PC-3 (cell line): ENCODE data around the gene RNU1-3. TPM values are rescaled to one million over a fixed set of nuclear protein-coding genes. Genes with fewer than 3 reads are reported as not detected.
A peak's percentile ranks its signal among the peaks of the same experiment; 100 is the strongest.
"Not testable (repeated sequence)": the region's sequence is repeated elsewhere in the genome, so short reads cannot be mapped to it uniquely, and the experiment has no call there.

Experiments
- ATAC-seq: fragments of 200-7000 bp; cut with Tn5 transposase; 2 replicates; pipeline ENCODE4 v1.9.1; 2020; ENCODE audit warnings: mild to moderate bottlenecking, moderate library complexity
- BruUV-seq: library from RNA; stranded (reverse); fragments of 400-500 nt; replicated peaks from 2 replicates; lab custom pipeline; 2021; lab: Mats Ljungman, UMichigan
- CTCF ChIA-PET: fragments of 300-600 bp; sonication (Branson Sonifier 250); formaldehyde crosslinking; loops from one replicate; lab custom pipeline; 2022; ENCODE audit warnings: antibody characterized with exemption; lab: Charles Lee
- POLR2A ChIA-PET: fragments of 300-600 bp; sonication (Branson Sonifier 250); formaldehyde crosslinking; loops from one replicate; lab custom pipeline; 2022; ENCODE audit warnings: antibody characterized with exemption; ENCODE audit not compliant: unreplicated experiment; lab: Charles Lee
- DNase-seq: peaks from one replicate; pipeline ENCODE4 v3.0.0-alpha.2; 2015
- H2AFZ ChIP-seq: fragments of 300-600 bp; sonication (generic); 2 replicates; pipeline ENCODE4 v1.6.0; 2016; ENCODE audit warnings: antibody characterized with exemption, low read length
- H3F3A ChIP-seq: fragments of 300-600 bp; sonication (generic); one replicate; pipeline ENCODE4 v1.6.0; 2017; ENCODE audit warnings: antibody characterized with exemption, low read length, control low read depth, mild to moderate bottlenecking; ENCODE audit not compliant: unreplicated experiment
- H3K27ac ChIP-seq: fragments of 300-600 bp; sonication (generic); 2 replicates; pipeline ENCODE4 v1.5.1; 2016; ENCODE audit warnings: mild to moderate bottlenecking, low read length
- H3K27me3 ChIP-seq: fragments of 300-600 bp; sonication (generic); 2 replicates; pipeline ENCODE4 v1.6.1; 2016; ENCODE audit warnings: low read length, mixed read lengths
- H3K36me3 ChIP-seq: fragments of 300-600 bp; sonication (generic); 2 replicates; pipeline ENCODE4 v1.6.1; 2016; ENCODE audit warnings: low read depth, mixed run types, low read length, mixed read lengths
- H3K4me1 ChIP-seq: fragments of 300-600 bp; sonication (generic); 2 replicates; pipeline ENCODE4 v1.5.1; 2016; ENCODE audit warnings: low read length; ENCODE audit not compliant: insufficient read depth
- H3K4me2 ChIP-seq: fragments of 300-600 bp; sonication (generic); 2 replicates; pipeline ENCODE4 v1.6.0; 2016; ENCODE audit warnings: low read length
- H3K4me3 ChIP-seq: fragments of 300-600 bp; sonication (generic); 2 replicates; pipeline ENCODE4 v1.5.1; 2016; ENCODE audit warnings: mild to moderate bottlenecking, low read length, mixed read lengths
- H3K79me2 ChIP-seq: fragments of 300-600 bp; sonication (generic); 2 replicates; pipeline ENCODE4 v1.6.1; 2017; ENCODE audit warnings: low read length, mixed read lengths
- H3K9ac ChIP-seq: fragments of 300-600 bp; sonication (generic); 2 replicates; pipeline ENCODE4 v1.6.0; 2016; ENCODE audit warnings: mild to moderate bottlenecking, low read length
- H3K9me2 ChIP-seq: fragments of 300-600 bp; sonication (generic); replicated peaks from 2 replicates; pipeline ENCODE4 v1.6.1; 2016; ENCODE audit warnings: mixed run types, low read length, mixed read lengths
- H3K9me3 ChIP-seq: fragments of 300-600 bp; sonication (generic); 2 replicates; pipeline ENCODE4 v1.6.1; 2016; ENCODE audit warnings: low read length, mixed read lengths
- H4K20me1 ChIP-seq: fragments of 300-600 bp; sonication (generic); 2 replicates; pipeline ENCODE4 v1.6.1; 2016; ENCODE audit warnings: low read length, mixed read lengths
- CTCF ChIP-seq: fragments of 300-600 bp; sonication (generic); conservative IDR thresholded peaks from 2 replicates; pipeline ENCODE4 v1.5.1; 2017; ENCODE audit warnings: antibody characterized with exemption, low read depth, mild to moderate bottlenecking, low read length
- intact Hi-C: fragments of 100-400 bp; cut with micrococcal nuclease; formaldehyde crosslinking; loops from 2 replicates; pipeline ENCODE4 v1.9.0; 2023
- total RNA-seq: library from RNA; depleted of rRNA; stranded (reverse); fragments of >200 nt; gene quantifications from 2 replicates; pipeline ENCODE4 v1.2.3, GENCODE V29; 2014

The RNU1-3 gene
- total RNA-seq, 1 experiment from 2014 or later: under 0.01 TPM

GRCh38 chr1:16690971-16691682 is 24.4 kb upstream of the RNU1-3 start:
- H4K20me1 ChIP-seq, BruUV-seq, H3K79me2 ChIP-seq, POLR2A ChIA-PET, H2AFZ ChIP-seq, H3K9ac ChIP-seq, H3K27me3 ChIP-seq, H3K4me3 ChIP-seq, H3K4me1 ChIP-seq, ATAC-seq, H3K9me3 ChIP-seq, intact Hi-C loops, H3K36me3 ChIP-seq, H3K9me2 ChIP-seq, DNase-seq, H3F3A ChIP-seq, H3K27ac ChIP-seq, H3K4me2 ChIP-seq: not testable (repeated sequence)
- CTCF ChIA-PET: interaction anchor here (0.6 kb wide), 1 partner anchor 66 kb away, joined by 12 read pairs; no protein-coding TSS in a partner anchor

GRCh38 chr1:16687132-16687800 is 20.5 kb upstream of the RNU1-3 start:
- H3K9ac ChIP-seq, ATAC-seq, intact Hi-C loops, H3K36me3 ChIP-seq, H3K27me3 ChIP-seq, H3K4me3 ChIP-seq, H3K4me1 ChIP-seq, H4K20me1 ChIP-seq, BruUV-seq, H2AFZ ChIP-seq, H3K4me2 ChIP-seq, CTCF ChIA-PET, H3K9me2 ChIP-seq, H3K9me3 ChIP-seq, H3K79me2 ChIP-seq, H3K27ac ChIP-seq, DNase-seq, H3F3A ChIP-seq: not testable (repeated sequence)
- POLR2A ChIA-PET: interaction anchor here (0.6 kb wide), 2 partner anchors 737 to 752 kb away, joined by 5 to 17 read pairs; partner anchors contain the start of gene RCC2

GRCh38 chr1:16685445-16686371 is 19.0 kb upstream of the RNU1-3 start:
- H3K4me2 ChIP-seq, intact Hi-C loops, H3K79me2 ChIP-seq, H3K9me3 ChIP-seq, H3K27me3 ChIP-seq, H3K27ac ChIP-seq, BruUV-seq, DNase-seq, H3K9me2 ChIP-seq, H4K20me1 ChIP-seq, ATAC-seq, H3K4me1 ChIP-seq, H3K36me3 ChIP-seq, H2AFZ ChIP-seq, H3K9ac ChIP-seq, H3K4me3 ChIP-seq, CTCF ChIA-PET, H3F3A ChIP-seq: not testable (repeated sequence)
- POLR2A ChIA-PET: interaction anchor here (0.6 kb wide), 1 partner anchor 47 kb away, joined by 5 read pairs; no protein-coding TSS in a partner anchor

GRCh38 chr1:16684738-16685337 is 18.1 kb upstream of the RNU1-3 start:
- CTCF ChIA-PET, DNase-seq, H3K79me2 ChIP-seq, H3K9me3 ChIP-seq, H2AFZ ChIP-seq, BruUV-seq, H3K9ac ChIP-seq, H3K9me2 ChIP-seq, intact Hi-C loops, H3F3A ChIP-seq, H3K4me1 ChIP-seq, H3K4me3 ChIP-seq, H3K36me3 ChIP-seq, H3K27ac ChIP-seq, H3K4me2 ChIP-seq, H4K20me1 ChIP-seq, H3K27me3 ChIP-seq: not testable (repeated sequence)
- ATAC-seq: peak; percentile 71
- POLR2A ChIA-PET: interaction anchor here (0.6 kb wide), 1 partner anchor 46 kb away, joined by 5 read pairs; no protein-coding TSS in a partner anchor
- TF ChIP-seq CTCF: peak; percentile 24; the same call in 1 of the 2 replicates

- DNase-seq, H3K27me3 ChIP-seq, BruUV-seq, POLR2A ChIA-PET, H2AFZ ChIP-seq, CTCF ChIA-PET, intact Hi-C loops, H3K27ac ChIP-seq, H3K4me1 ChIP-seq, H3K9ac ChIP-seq, H3K4me3 ChIP-seq, H3K9me3 ChIP-seq, H3F3A ChIP-seq, H3K79me2 ChIP-seq, H3K9me2 ChIP-seq, H3K36me3 ChIP-seq, H4K20me1 ChIP-seq, H3K4me2 ChIP-seq: not testable (repeated sequence)
- ATAC-seq: peak; percentile 42; the same call in 1 of the 2 replicates
Observed at GRCh38 chr1:16684152-16684551, 17.4 kb upstream of the RNU1-3 start.
